HCT116 (cell line): Measurements from ENCODE around the gene HNRNPA1. TPM values are rescaled to one million over a fixed set of nuclear protein-coding genes. Genes with fewer than 3 reads are reported as not detected.

Source experiments
- ATAC-seq: fragments of 200-7000 bp; cut with Tn5 transposase; 2 replicates; pipeline ENCODE4 v1.9.1; 2020; ENCODE audit warnings: mild to moderate bottlenecking, moderate library complexity
- BruUV-seq: library from RNA; stranded (reverse); fragments of 400-500 nt; replicated peaks from 2 replicates; lab custom pipeline; 2021; lab: Mats Ljungman, UMichigan
- CTCF ChIA-PET: fragments of 300-600 bp; sonication (Branson Sonifier 250); formaldehyde crosslinking; loops from one replicate; lab custom pipeline; 2021; ENCODE audit warnings: antibody characterized with exemption; lab: Charles Lee
- POLR2A ChIA-PET: fragments of 300-600, 350-600 bp; sonication (Branson Sonifier 250); formaldehyde crosslinking; loops from one replicate; lab custom pipeline; 2021; ENCODE audit warnings: antibody characterized with exemption; lab: Charles Lee
- RAD21 ChIA-PET, 2 experiments: fragments of 300-600 bp; sonication (Branson Sonifier 250); formaldehyde crosslinking; loops; one replicate each; lab custom pipeline; 2023; ENCODE audit warnings: low total read pairs in 2 of 2; ENCODE audit not compliant: uncharacterized antibody in 2 of 2, unreplicated experiment in 2 of 2, low non-redundant PET in 1 of 2; lab: Charles Lee
- DNase-seq: peaks from one replicate; pipeline ENCODE4 v3.0.0-alpha.2; 2010; ENCODE audit warnings: low read depth, low spot score
- H2AFZ ChIP-seq: fragments of 200-600 bp; shearing (Covaris generic), sonication (generic); 2 replicates; pipeline ENCODE4 v1.6.1; 2017; ENCODE audit warnings: low read depth, mixed run types, mixed read lengths, antibody characterized with exemption, low read length; ENCODE audit not compliant: poor library complexity, severe bottlenecking
- H3K27ac ChIP-seq: 2 replicates; pipeline ENCODE4 v1.5.1; 2012; ENCODE audit warnings: low read depth, low read length
- H3K27me3 ChIP-seq: fragments of 200-600 bp; sonication (generic); 2 replicates; pipeline ENCODE4 v1.6.1; 2016; ENCODE audit warnings: mixed run types, low read length, mixed read lengths; ENCODE audit not compliant: insufficient read depth
- H3K36me3 ChIP-seq, 2 experiments: fragments of 200-500 bp in 1 of 2; fragments of 200-600 bp in 1 of 2; sonication (Bioruptor generic) in 1 of 2; sonication (generic) in 1 of 2; 2 replicates each; pipeline versions ENCODE4 v1.5.1 to v1.6.1; 2014 to 2016; ENCODE audit warnings: low read length in 2 of 2, inconsistent platforms in 1 of 2, mixed read lengths in 1 of 2, mixed run types in 1 of 2; ENCODE audit not compliant: insufficient read depth in 2 of 2, control insufficient read depth in 1 of 2
- H3K4me1 ChIP-seq, 2 experiments: fragments of 200-600 bp in 1 of 2; sonication (generic) in 1 of 2; 2 replicates each; pipeline versions ENCODE4 v1.5.1 to v1.6.1; 2012 to 2017; ENCODE audit warnings: low read length in 2 of 2, inconsistent platforms in 1 of 2, mild to moderate bottlenecking in 1 of 2, mixed read lengths in 1 of 2, mixed run types in 1 of 2, moderate library complexity in 1 of 2; ENCODE audit not compliant: insufficient read depth in 2 of 2, control insufficient read depth in 1 of 2
- H3K4me2 ChIP-seq: fragments of 200-600 bp; sonication (generic); 2 replicates; pipeline ENCODE4 v1.6.1; 2017; ENCODE audit warnings: mixed run types, low read length, mixed read lengths
- H3K4me3 ChIP-seq, 2 experiments: fragments of 200-600 bp in 1 of 2; sonication (generic) in 1 of 2; replicated peaks in 1 of 2; 2 replicates each; pipeline ENCODE4 v1.5.1; 2011 to 2016; ENCODE audit warnings: low read length in 2 of 2, control low read depth in 1 of 2, low read depth in 1 of 2, mild to moderate bottlenecking in 1 of 2, mixed read lengths in 1 of 2, mixed run types in 1 of 2
- H3K79me2 ChIP-seq: fragments of 200-600 bp; sonication (generic); 2 replicates; pipeline ENCODE4 v1.6.1; 2017; ENCODE audit warnings: mild to moderate bottlenecking, mixed run types, low read length, moderate library complexity, mixed read lengths; ENCODE audit not compliant: insufficient read depth
- H3K9ac ChIP-seq: fragments of 200-600 bp; sonication (generic); 2 replicates; pipeline ENCODE4 v1.6.1; 2016; ENCODE audit warnings: low read length, mixed read lengths
- H3K9me2 ChIP-seq: fragments of 200-600 bp; sonication (generic), shearing (Covaris generic); 2 replicates; pipeline ENCODE4 v1.6.1; 2017; ENCODE audit warnings: mixed run types, mild to moderate bottlenecking, moderate library complexity; ENCODE audit not compliant: insufficient read depth
- H3K9me3 ChIP-seq, 2 experiments: fragments of 200-500 bp in 1 of 2; fragments of 200-600 bp in 1 of 2; sonication (Bioruptor generic) in 1 of 2; sonication (generic) in 1 of 2; 2 replicates each; pipeline ENCODE4 v1.6.1; 2014 to 2017; ENCODE audit warnings: low read length in 2 of 2, mixed read lengths in 2 of 2, inconsistent platforms in 1 of 2, low read depth in 1 of 2, mild to moderate bottlenecking in 1 of 2, mixed run types in 1 of 2, moderate library complexity in 1 of 2; ENCODE audit not compliant: control insufficient read depth in 1 of 2, insufficient read depth in 1 of 2
- H4K20me1 ChIP-seq: fragments of 200-600 bp; sonication (generic), shearing (Covaris generic); 2 replicates; pipeline ENCODE4 v1.6.1; 2017; ENCODE audit warnings: mixed run types, mild to moderate bottlenecking, moderate library complexity; ENCODE audit not compliant: insufficient read depth
- FOSL1 ChIP-seq: IDR thresholded peaks from 2 replicates; pipeline ENCODE4 v1.6.1; 2012; ENCODE audit warnings: low read depth
- POLR2AphosphoS5 ChIP-seq: IDR thresholded peaks from 2 replicates; pipeline ENCODE4 v1.6.1; 2011; ENCODE audit warnings: mild to moderate bottlenecking, low read depth, low read length, moderate library complexity
- intact Hi-C: fragments of 100-400 bp; cut with micrococcal nuclease; formaldehyde crosslinking; loops from 2 replicates; pipeline ENCODE4 v1.10.0; 2022
- total RNA-seq: library from RNA; stranded (reverse); gene quantifications from one replicate; pipeline ENCODE4 v1.2.1, GENCODE V29; 2021; ENCODE audit not compliant: unreplicated experiment
- TF ChIP-seq, protein P1 (sequence below), 3 experiments: fragments of 200-600 bp in 1 of 3; sonication (generic) in 1 of 3; IDR thresholded peaks in 2 of 3; conservative IDR thresholded peaks in 1 of 3; 2 replicates each; pipeline ENCODE4 v1.5.1; 2012 to 2017; ENCODE audit warnings: low read depth in 2 of 3, low read length in 2 of 3, antibody characterized with exemption in 1 of 3, borderline replicate concordance in 1 of 3, control low read depth in 1 of 3, mild to moderate bottlenecking in 1 of 3, mixed read lengths in 1 of 3, mixed run types in 1 of 3, moderate library complexity in 1 of 3; ENCODE audit not compliant: insufficient read depth in 1 of 3

The HNRNPA1 gene
- total RNA-seq, 1 experiment from 2014 or later: 1,878 TPM

DNA sequence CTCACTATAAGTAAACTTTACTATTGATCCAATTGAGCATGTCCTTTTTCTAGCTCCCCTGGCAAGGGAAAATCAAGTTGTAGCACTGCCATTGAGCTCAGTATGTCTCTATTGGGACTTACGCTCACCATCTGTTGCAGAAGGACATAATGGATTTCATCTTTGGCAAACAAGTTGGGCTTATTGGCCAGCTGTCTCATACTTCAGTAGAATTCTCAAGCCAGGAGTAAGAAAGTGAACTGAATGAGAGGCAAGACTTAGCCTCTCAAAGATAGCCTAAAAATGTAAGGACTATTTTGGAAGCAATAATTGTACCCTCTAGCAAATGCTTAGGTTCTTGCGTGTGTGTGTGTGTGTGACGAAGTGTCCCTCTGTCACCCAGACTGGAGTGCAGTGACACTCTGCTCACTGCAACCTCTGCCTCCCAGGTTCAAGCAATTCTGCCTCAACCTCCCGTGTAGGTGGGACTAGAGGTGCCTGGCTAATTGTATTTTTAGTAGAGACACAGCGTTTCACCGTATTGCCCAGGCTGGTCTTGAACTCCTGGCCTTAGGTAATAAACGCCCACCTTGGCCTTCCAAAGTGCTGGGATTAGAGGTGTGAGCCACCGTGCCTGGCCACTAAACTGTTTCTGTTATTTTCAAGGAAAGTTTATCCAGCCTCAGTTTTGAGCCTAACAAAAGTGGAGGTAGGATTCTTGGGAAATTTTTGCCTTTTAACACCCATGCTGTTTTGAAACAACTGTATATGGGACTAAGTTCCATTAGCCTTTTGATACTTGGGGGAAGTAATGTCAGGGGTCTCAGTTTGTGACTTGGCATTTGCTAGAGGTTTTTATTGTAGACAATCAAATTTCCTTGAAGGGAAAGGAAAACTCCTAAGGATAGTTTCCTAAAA, 7.0 kb downstream of the HNRNPA1 start:
- peaks cover 38% of the 10 kb centered on the region for H3K79me2 ChIP-seq
- no peaks in the 10 kb centered on the region for H3K9me2 ChIP-seq
- H3K4me2 ChIP-seq: peak overlapping the region; percentile 3; the same call in 1 of the 2 replicates
- CTCF ChIA-PET: interaction anchor here (0.9 to 2.0 kb wide), 6 partner anchors 8 to 81 kb away, joined by 3 to 10 read pairs (median 4); partner anchors contain the start of genes CBX5 and COPZ1
- H3K9ac ChIP-seq: 0 out of 2 replicates have a peak overlapping the region, but pooled peaks have one; percentile 4
- no peak overlapping the region for H2AFZ ChIP-seq
- no peak overlapping the region for H3K4me3 ChIP-seq
- peaks cover 8 to 56% of the 10 kb centered on the region in 2 experiments; a peak in 3 of 4 replicates for H3K4me1 ChIP-seq
- H3K9me3 ChIP-seq: no peaks in the 10 kb centered on the region
- peak; percentile 23 for ATAC-seq
- peak overlapping the region; percentile 6 for H3K27ac ChIP-seq
- peaks cover 36 to 46% of the 10 kb centered on the region in 2 experiments for H3K36me3 ChIP-seq
- POLR2A ChIA-PET: interaction anchor here (0.9 to 4.8 kb wide), 10 partner anchors 7 to 71 kb away, joined by 3 to 40 read pairs (median 6); partner anchors contain the start of genes CBX5, COPZ1 and HNRNPA1
- H4K20me1 ChIP-seq: peaks cover 51% of the 10 kb centered on the region
- intact Hi-C loops: loop anchor here (2.0 kb wide), 1 partner anchor 71 kb away; no protein-coding TSS in a partner anchor
- TF ChIP-seq, protein P1, sequence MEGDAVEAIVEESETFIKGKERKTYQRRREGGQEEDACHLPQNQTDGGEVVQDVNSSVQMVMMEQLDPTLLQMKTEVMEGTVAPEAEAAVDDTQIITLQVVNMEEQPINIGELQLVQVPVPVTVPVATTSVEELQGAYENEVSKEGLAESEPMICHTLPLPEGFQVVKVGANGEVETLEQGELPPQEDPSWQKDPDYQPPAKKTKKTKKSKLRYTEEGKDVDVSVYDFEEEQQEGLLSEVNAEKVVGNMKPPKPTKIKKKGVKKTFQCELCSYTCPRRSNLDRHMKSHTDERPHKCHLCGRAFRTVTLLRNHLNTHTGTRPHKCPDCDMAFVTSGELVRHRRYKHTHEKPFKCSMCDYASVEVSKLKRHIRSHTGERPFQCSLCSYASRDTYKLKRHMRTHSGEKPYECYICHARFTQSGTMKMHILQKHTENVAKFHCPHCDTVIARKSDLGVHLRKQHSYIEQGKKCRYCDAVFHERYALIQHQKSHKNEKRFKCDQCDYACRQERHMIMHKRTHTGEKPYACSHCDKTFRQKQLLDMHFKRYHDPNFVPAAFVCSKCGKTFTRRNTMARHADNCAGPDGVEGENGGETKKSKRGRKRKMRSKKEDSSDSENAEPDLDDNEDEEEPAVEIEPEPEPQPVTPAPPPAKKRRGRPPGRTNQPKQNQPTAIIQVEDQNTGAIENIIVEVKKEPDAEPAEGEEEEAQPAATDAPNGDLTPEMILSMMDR (IDR thresholded peaks at IDR 0.05 in 2 of 3, conservative IDR thresholded peaks at IDR 0.05 in 1 of 3; ENCODE audit: borderline replicate concordance in 1 of 3, insufficient read depth in 1 of 3, low read depth in 2 of 3, low read length in 2 of 3): no peak
- TF ChIP-seq POLR2AphosphoS5 (peak; percentile 75), FOSL1 (no peak)
- TF ChIP-seq, all 23 proteins: peak for 1
- H3K27me3 ChIP-seq: no peaks in the 10 kb centered on the region
- RAD21 ChIA-PET: no interaction called here
- no peak for DNase-seq
- BruUV-seq: no TSS peak
